Upper lobe of left lung (tissue), 4 donors: ENCODE results near the gene CCDC61.

Experiments used
- EP300 ChIP-seq, 4 donors: sonication (generic); formaldehyde crosslinking; IDR thresholded peaks; one replicate each; pipeline ENCODE4 v1.5.1; 2017; ENCODE audit warnings: antibody characterized with exemption in 4 of 4, control low read depth in 2 of 4
- POLR2A ChIP-seq, 4 donors: fragments of 450-650 bp; IDR thresholded peaks; one replicate each; pipeline ENCODE4 v1.5.1; 2016 to 2017; ENCODE audit warnings: antibody characterized with exemption in 4 of 4, mild to moderate bottlenecking in 2 of 4
- TF ChIP-seq, protein P1 (sequence below), 6 experiments: fragments of 450-650 bp in 4 of 6; fragments of 200-600 bp in 2 of 6; sonication (generic) in 2 of 6; IDR thresholded peaks; one replicate each; pipeline ENCODE4 v1.5.1; 2016 to 2019; ENCODE audit warnings: antibody characterized with exemption in 6 of 6

DNA sequence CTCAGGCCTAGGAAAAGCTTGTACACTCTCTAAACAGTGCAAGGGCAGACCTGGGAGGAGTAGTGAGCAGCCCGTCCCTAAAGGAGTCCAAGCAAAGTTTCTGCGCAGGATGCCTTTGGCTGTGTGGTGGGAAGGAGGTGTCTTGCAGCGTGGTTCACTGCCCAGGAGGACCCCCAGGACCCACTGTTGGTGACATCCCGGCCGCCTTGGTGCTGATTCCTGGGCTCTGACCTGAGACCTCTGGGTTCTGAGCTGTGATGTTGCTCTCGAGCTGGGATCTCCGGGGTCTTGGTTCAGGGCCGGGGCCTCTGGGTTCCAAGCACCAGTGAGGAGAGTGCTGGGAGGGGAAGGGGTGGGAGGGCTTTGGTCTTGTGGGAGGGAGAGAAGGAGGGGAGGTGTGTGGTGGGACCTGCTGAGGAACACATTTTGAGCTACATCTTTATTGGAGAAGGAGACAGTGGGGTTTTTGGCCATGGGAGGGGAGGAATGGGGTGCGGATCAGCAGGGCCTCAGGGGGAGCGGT lies 23.5 kb downstream of the CCDC61 start:
- TF ChIP-seq POLR2A (IDR thresholded peaks at IDR 0.05) = no peak
- no peak for TF ChIP-seq EP300 (IDR thresholded peaks at IDR 0.05)
- TF ChIP-seq, protein P1, sequence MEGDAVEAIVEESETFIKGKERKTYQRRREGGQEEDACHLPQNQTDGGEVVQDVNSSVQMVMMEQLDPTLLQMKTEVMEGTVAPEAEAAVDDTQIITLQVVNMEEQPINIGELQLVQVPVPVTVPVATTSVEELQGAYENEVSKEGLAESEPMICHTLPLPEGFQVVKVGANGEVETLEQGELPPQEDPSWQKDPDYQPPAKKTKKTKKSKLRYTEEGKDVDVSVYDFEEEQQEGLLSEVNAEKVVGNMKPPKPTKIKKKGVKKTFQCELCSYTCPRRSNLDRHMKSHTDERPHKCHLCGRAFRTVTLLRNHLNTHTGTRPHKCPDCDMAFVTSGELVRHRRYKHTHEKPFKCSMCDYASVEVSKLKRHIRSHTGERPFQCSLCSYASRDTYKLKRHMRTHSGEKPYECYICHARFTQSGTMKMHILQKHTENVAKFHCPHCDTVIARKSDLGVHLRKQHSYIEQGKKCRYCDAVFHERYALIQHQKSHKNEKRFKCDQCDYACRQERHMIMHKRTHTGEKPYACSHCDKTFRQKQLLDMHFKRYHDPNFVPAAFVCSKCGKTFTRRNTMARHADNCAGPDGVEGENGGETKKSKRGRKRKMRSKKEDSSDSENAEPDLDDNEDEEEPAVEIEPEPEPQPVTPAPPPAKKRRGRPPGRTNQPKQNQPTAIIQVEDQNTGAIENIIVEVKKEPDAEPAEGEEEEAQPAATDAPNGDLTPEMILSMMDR (IDR thresholded peaks at IDR 0.05) = no peak
